GM21529 (cell line): ENCODE measurements around the gene CFAP43.
"Not testable (repeated sequence)": the region's sequence is repeated elsewhere in the genome, so short reads cannot be mapped to it uniquely, and the experiment has no call there.

ENCODE experiments used
- ATAC-seq: cut with Tn5 transposase; IDR thresholded peaks from one replicate; pipeline ENCODE4 v1.9.1; 2021; ENCODE audit not compliant: unreplicated experiment

The CFAP43 gene

DNA sequence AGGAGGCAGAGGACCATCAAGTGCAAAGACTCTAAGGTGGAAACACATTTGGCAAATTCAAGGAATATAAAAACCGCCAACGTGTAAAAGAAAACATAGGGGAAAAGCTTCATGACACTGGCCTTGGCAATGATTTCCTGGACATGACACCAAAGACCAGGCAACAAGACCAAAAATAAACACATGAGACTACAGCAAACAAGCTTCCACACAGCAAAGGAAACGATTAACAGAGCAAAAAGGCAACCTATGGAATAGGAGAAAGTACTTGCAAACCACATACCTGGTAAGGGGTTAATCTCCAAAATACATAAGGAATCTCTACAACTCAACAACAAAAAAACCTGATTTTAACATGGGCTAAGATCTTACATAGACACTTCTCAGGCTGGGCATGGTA is 26.0 kb upstream of the CFAP43 start:
- ATAC-seq, result no peak

DNA sequence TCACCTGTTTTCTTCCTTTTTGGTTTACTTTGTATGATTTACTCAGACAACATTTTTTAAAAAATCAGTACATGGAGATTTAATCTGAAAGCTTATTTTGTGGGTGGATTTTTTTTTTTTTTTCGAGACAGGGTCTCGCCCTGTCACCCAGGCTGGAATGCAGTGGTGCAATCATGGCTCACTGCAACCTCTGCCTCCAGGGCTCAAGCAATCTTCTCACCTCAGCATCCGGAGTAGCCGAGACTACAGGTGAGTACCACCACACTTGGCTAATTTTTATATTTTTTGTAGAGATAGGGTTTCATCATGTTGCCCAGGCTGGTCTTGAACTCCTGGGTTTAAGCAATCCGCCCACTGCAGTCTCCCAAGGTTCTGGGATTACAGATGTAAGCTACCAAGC is 25.1 kb upstream of the CFAP43 start:
- ATAC-seq, result no peak

DNA sequence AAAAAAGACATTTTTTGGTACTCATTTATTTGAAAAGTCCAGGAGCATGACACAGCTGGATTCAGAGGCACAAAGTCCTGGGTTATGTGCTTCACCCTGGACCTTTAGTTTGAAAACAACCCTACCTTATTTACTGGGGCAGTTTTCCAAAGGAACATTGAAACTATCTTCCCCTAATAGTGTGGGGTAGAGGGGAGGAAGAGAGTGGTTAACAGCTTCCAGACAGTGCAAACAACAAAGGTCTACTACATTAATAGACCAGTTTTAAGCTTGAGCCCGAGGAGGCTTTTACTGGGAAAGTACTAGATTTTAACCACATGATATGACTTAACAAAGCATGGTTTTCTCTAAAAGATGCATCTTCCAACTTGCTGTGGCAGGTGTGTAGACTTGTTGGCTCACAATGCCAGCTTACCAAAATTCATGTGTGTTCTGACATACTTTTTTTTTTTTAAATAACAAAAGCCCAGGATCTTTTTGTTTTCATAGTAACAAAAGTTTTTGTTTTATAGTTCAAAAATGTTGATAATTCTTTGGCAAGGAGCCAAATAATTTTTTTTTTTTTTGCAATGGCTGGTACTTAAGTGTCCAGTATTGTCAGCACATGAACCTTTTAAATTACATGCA is 24.3 kb upstream of the CFAP43 start:
- no peak for ATAC-seq

DNA sequence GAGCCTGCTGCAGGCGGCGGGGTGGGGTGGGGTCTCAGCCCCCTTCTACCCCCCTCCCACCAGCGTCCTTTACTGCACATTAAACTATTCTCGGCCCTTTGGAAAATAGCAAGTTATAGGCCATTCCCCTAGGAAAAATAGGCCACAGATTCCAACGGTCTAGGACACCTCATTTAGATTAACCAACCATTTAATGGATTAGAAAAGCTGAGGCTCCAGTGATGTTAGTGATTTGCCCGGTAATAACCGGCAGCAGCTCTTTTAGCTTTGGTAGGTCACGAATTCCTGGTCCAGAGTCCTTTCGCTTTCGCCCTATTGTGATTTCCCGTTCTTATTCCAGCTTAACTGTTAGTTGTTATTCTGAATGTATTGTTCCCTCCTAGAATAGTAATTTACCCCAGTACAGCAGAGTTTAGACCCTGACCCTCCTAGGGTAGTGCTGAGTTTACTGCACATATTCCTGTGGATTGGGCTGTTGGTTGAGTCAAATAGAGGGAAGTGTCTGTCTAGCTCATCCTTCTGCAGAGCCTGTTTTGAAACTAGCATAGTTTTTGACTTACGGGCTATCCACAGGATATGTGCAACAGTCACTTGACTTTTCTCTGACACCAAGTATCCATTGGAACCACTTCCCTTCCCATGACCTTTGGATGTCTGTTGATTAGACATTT is 23.3 kb upstream of the CFAP43 start:
- peak; percentile 36 for ATAC-seq

DNA sequence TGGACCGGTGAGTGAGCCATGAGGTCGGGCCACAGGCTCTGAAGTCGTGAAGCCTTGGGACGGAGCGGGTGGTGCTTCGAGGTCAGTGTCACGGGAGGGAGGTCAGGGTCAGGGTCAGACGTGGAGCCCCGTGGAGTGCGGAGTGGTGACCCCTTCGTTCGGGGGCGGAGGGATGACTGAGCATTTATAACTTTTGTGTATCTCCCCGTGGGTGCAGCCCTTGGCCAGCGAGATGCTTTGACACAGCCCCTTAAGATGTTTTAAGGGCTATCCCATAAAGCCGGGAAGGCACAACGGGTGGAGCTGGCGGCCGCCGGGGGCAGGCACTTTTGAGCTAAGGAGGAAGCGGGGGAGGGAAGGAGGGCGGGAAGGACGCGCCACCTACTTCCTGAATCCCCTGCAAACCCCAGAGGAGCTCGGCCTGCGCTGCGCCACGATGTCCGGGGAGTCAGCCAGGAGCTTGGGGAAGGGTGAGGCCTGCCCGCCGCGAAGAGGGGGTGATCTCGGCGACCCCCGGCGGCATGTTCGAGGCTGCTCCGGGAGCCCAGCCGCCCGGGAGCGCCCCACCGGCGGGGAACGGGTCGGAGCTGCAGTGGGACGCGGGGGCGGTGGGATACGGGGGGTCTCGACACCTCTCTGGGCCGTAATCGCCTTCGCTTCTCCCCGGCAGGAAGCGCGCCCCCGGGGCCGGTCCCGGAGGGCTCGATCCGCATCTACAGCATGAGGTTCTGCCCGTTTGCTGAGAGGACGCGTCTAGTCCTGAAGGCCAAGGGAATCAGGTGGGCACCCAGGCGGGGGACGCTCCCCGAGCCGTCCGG is 22.5 kb upstream of the CFAP43 start, which contains the start of gene GSTO1:
GSTO1 (plus strand) TSS at position 400 of the 818 bp plus-strand sequence; CDS start at position 437, 37 bp downstream.
- ATAC-seq, result peak; percentile 86

DNA sequence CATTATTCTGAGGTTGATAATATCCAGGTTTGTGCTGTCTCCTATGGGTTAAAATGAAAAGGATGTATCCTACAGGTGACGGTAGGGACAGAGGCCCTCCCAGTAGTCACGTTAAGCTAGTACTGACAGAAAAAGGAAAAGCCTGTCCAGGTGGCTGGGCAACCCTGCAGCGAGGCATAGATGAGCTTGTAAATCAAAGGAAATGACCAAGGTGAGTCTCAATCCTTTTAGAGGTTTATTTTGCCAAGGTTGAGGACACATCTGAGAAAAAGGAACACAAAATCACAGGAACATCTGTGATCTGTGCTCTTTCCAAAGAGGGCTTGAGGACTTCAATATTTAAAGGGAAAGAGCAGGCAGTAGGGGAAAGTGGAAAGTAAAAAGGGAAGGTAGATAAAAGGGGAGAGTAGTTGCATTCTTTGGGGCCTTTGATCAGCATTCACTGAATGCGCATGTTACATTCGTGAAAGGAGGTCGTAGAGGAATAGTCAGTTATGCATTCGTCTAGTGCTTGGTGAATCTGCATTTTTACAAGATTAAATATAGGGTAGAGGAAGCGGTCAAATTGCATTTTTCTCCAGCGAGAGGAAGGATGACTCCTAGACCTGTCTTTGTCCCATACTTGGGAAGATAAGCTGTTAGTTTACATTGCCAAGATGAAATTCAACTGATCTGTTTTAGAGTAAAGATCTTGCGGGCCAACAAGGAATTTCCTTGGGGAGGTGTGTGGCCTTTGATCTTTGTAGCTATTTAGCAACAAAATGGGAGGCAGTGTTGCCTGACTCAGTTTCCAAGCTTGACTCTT is 21.6 kb upstream of the CFAP43 start:
- no peak for ATAC-seq

DNA sequence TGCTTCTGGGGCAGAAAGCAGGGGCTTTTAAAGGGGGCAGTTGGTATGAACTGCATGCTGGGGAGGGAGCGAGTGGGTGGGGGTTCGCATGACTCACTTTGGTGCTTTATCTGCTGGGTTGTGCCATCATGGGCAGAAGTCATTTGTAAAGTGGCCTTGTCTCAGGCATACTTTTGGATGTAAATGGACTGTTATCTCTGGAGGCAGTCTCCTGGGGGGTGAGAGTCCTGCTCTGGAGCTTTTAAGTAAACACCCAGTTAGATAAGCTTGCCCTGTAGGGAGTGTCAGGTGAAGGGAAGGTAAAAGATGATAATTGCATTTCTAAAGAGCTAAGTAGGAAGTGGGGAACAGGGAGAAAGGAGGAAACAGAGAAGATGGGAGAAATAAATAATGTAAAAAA is 20.9 kb upstream of the CFAP43 start:
- ATAC-seq, result no peak

DNA sequence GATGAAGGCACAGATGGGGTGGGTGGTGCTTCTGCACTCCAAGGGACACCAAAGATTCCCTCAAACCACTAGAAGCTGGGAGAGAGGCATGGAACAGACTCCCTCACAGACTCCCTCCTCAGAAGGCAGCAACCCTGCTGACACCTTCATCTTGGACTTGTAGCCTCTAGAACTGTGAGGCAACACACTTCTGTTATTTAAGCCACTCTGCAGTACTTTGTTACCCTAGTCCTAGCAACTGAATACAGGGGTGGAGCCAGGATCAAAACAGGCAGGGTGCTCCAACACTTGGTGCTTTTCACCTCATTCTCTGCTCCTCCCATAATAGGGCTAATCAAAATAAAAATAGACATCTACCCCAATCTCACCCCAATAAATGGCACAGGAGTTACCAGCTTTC is 20.2 kb upstream of the CFAP43 start:
- ATAC-seq, result no peak

DNA sequence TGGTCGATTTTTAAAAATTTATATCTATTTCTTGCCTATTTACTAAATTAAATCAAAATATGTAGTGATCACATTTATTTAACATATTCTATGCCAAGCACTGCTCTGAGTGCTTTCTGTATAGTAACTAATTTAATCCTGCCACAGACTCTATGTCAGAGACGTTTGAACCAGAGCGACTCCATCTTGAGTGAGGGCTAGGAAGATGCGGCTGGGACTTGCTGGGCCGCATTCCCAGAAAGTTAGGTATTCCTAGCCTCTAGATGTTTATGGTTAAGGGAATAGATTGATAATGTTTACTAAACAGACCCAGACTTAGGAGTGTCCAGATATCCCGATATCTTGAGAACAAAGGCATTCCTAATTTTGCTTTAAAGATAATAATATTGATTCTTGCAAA is 19.3 kb upstream of the CFAP43 start:
- no peak for ATAC-seq

DNA sequence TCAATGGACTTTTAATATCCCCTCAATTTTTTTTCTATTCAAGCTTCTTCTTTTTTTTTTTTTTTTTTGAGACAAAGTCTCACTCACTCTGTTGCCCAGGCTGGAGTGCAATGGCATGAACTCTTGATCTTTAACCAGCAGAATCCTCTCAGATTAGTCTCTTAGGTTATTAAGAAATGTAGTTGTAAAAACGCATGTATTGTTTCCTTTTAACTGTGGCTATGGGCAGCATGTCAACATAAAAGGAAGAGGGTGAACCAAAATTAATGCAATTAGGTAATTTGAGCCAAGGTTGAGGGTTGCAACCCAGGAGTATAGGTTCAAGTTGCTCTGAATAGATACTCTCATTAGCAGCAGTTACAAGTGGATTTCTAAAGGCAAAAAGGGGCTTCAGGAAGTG is 18.2 kb upstream of the CFAP43 start:
- ATAC-seq, result no peak

DNA sequence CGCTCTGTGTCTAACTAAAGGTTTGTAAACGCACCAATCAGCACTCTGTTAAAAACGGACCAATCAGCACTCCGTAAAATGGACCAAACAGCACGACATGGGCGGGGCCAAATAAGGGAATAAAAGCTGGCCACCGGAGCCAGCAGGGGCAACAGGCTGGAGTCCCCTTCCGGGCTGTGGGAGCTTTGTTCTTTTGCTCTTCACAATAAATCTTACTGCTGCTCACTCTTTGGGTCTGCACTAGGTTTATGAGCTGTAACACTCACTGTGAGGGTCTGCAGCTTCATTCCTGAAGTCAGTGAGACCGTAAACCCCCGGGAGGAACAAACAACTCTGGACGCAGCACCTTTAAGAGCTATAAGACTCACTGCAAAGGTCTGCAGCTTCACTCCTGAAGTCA is 16.8 kb upstream of the CFAP43 start:
- ATAC-seq, result not testable (repeated sequence)

DNA sequence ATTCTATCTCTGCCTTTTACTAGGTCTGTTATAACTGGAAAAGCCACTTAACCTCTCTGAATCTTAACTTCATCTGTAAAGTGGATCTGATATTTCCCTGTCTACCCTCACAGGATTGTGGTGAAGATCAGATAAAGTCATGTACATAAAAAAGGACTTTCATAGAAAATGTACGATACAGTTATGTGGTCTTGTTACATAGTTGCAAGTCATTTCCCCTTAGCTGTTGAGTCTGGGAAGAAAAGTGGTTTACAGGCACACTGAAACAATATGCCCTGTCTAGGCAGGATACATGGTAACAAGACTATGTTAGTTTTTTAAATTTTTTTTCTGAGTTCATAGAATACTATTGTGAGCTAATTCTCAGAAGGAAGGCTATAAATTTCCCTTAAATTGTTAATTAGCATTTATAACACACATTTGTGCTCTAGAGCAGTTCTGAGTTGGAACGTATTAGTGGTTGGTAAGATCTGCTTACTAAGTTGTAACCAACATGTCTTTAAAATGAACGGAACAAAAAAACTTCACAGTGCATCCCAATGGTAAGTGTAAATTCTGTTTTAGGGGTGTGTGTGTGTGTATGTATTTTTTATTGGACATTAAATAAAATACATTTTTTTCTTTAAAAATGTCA is 15.5 kb upstream of the CFAP43 start:
- ATAC-seq, result no peak

DNA sequence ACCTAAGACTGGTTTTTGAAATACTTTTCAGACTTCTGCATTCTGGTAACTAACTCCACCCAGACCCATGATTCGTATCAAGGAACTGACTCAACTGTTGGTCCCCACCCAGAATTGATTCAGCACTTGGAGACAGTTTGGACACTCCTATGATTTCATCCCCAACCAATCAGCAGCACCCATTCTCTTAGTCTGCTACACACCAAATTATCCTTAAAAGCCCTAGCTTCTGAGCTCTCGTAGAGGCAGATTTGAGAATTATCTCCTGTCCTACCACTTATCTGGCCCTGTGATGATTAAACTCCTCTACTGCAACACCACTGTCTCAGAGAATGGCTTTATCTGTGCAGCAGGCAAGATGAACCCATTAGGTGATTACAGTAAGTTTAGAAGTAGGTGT is 14.8 kb upstream of the CFAP43 start:
- ATAC-seq, result no peak

DNA sequence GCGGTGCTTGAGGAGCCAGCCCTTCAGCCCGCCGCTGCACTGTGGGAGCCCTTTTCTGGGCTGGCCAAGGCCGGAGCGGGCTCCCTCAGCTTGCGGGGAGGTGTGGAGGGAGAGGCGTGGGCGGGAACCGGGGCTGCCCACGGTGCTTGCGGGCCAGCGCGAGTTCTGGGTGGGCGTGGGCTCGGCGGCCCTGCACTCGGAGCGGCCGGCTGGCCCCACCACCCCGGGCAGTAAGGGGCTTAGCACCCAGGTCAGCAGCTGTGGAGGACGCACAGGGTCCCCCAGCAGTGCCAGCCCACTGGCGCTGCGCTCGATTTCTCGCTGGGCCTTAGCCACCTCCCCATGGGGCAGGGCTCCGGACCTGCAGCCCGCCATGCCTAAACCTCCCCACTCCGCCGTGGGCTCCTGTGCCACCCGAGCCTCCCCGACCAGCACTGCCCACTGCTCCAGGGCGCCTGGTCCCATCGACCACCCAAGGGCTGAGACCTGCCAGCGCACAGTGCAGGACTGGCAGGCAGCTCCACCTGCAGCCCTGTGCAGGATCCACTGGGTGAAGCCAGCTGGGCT is 13.0 kb upstream of the CFAP43 start:
- no peak for ATAC-seq

DNA sequence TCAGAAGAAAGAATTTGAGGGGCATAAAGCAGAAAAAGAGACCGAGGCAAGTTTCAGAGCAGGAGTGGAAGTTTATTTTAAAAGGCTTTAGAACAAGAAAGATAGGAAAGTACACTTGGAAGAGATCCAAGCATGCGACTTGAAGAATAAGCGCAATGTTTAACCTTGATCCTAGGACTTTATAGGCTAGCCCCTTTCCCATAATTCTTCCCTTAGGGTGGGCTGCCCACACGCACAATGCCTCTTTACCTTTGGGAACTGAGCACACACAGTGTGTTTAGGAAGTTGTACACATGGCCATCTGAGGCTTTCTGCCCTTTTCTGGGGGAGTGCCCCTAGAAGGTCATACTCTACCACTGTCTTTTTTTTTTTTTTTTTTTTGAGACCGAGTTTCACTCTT is 11.3 kb upstream of the CFAP43 start:
- no peak for ATAC-seq

DNA sequence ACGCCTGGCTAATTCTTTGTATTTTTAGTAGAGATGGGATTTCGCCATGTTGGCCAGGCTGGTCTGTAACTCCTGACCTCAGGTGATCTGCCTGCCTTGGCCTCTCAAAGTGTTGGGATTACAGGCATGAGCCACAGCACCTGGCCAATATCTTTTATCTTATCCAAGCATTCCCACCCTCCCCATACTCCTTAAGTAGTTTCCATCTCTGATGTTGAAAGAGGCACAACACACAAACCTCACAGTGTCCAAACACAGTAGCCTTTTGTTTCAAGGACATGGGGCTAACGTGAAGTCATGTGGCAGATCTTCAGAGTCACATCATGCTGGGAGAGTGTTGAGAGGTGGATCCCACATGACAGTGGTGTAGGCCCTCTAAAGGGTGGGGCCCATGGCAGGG is 10.8 kb upstream of the CFAP43 start:
- not testable (repeated sequence) for ATAC-seq

DNA sequence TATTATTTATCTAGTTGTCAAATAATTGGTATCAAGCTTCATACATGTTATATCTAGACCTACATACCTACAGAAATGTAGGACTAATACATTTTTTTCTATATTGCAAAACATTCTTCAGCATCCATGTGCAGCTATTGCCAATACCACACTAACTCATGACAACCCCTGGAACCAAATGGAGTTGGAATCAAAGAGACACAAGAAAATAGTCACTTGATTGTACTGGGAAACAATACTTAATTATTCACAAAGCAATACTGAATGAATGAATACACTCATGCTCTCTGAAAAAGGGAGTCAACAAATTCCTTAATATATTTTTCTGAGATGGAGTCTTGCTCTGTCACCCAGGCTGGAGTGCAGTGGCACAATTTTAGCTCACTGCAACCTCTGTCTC is 10.4 kb upstream of the CFAP43 start:
- ATAC-seq, result no peak

DNA sequence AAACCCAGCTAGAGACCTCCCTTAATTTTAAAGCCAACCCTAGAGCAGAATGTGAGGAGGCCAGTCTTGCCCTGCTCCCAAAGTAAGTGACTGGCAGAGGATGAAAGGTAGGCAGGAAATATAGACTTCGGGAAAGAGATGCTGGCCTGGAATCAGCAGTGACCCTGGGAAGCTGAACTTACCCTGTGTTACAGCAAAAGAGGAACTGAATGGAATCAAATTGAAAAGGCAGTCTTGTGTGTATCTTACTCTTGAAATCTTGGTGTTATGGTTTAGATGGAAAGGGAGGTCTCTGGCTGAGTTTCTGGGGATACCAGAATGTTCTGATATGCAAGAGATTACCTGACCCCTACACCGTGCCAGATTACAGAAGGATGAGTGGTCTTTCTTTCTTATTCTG is 7.9 kb upstream of the CFAP43 start:
- no peak for ATAC-seq

DNA sequence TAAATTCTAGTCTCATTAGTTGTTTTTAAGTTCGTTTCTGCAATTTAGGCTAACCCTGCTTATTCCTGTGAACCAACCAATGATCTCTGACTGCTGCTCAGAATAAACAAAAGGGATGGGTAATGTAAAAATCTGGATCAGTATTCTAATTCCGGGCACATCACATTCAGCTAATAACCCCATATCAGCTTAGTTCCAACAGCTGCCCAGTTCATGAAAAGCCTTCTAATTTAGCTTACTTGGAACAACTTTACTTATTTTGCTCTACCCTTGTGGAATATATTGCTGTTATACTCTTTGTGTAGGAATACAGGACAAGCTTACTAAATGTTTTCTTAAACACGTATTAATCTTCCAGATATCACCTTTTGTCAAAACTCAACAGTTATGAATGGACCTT is 3.6 kb upstream of the CFAP43 start:
- no peak for ATAC-seq

DNA sequence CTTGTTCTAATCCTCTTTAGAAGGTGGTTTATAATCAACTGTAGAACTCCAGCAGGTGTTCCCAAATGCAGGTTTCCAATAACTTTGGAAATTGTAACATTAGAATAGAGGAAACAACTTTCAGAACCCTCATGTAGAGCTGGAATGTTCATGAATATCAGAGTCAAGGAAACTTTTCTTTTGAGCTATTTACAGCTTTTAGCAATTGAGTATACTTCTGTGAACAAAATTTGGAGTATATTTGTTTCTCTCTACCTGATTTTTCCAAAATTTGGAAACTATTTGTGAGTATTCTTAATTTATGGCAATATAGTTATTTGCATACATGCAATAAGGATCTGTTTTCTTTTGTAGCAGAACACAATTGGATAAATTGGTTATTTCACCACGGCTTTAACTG is 2.8 kb upstream of the CFAP43 start:
- no peak for ATAC-seq
